ENCODE results near the gene LILRB3.
"Not testable (repeated sequence)": the region's sequence is repeated elsewhere in the genome, so short reads cannot be mapped to it uniquely, and the experiment has no call there.

The LILRB3 gene

GRCh38 chr19:54222474-54223276 is at the start of gene LILRB3:
LILRB3 (minus strand) TSS chr19:54223007; CDS start chr19:54222976, 31 bp downstream.
- not testable (repeated sequence) for DNase-seq (ENCODE audit: low read depth in 2 of 2); H3K4me3 ChIP-seq (replicated peaks in 1 of 2; ENCODE audit: low read depth in 2 of 2, low read length in 2 of 2)

DNA sequence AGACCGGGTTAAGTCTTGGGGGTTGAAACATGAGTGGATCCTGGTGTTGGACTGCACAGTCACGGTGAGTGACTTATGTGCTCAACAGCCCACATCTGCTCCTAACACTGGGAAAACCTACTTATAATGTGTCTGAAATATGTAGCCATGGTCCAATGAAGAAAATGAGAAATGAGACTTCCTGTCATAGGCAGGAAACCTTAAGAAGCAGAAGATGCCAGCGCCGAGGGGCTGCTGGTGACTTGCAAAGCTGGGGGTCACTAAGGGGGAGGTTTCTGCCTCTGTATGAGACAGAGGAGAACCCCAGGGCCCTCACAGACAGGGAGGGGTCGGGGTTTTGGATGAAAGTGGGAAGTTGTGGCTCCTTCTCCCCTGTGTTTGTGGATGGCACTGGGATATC is 49.4 kb upstream of the LILRB3 start:
- not testable (repeated sequence) for H3K4me3 ChIP-seq (replicated peaks in 1 of 2; ENCODE audit: low read depth in 2 of 2, low read length in 2 of 2); DNase-seq (ENCODE audit: low read depth in 2 of 2)

GRCh38 chr19:54271587-54271986 is 48.8 kb upstream of the LILRB3 start:
- DNase-seq (ENCODE audit: low read depth in 2 of 2); H3K4me3 ChIP-seq (replicated peaks in 1 of 2; ENCODE audit: low read depth in 2 of 2, low read length in 2 of 2): not testable (repeated sequence)

GRCh38 chr19:54271106-54271505 is 48.3 kb upstream of the LILRB3 start:
- no peak overlapping the region for H3K4me3 ChIP-seq (replicated peaks in 1 of 2; ENCODE audit: low read depth in 2 of 2, low read length in 2 of 2)
- no peak for DNase-seq (ENCODE audit: low read depth in 2 of 2)
- TF ChIP-seq, protein P1, sequence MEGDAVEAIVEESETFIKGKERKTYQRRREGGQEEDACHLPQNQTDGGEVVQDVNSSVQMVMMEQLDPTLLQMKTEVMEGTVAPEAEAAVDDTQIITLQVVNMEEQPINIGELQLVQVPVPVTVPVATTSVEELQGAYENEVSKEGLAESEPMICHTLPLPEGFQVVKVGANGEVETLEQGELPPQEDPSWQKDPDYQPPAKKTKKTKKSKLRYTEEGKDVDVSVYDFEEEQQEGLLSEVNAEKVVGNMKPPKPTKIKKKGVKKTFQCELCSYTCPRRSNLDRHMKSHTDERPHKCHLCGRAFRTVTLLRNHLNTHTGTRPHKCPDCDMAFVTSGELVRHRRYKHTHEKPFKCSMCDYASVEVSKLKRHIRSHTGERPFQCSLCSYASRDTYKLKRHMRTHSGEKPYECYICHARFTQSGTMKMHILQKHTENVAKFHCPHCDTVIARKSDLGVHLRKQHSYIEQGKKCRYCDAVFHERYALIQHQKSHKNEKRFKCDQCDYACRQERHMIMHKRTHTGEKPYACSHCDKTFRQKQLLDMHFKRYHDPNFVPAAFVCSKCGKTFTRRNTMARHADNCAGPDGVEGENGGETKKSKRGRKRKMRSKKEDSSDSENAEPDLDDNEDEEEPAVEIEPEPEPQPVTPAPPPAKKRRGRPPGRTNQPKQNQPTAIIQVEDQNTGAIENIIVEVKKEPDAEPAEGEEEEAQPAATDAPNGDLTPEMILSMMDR (IDR thresholded peaks at IDR 0.05; ENCODE audit: low read depth, low read length) = no peak

DNA sequence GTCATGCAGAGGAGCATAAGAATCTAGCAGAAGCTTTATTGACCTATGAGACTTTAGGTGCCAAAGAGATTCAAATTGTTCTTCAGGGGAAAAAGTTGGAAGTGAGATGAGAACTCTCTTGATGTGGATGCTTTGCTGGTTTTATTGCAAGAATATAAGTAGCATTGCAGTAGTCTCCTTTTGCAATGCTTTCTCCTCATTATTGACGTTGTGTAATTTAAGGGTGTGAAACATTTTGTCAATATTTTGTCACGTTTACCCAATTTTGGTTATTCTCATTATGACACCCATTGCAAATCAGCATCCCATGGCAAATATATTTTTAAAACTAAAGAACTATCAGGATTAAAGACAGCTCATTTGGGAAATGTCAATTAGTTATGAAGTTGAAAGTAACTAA is 46.1 kb upstream of the LILRB3 start:
- TF ChIP-seq, protein P1 (IDR thresholded peaks at IDR 0.05; ENCODE audit: low read depth, low read length) = no peak
- no peak for DNase-seq (ENCODE audit: low read depth in 2 of 2)
- H3K4me3 ChIP-seq (replicated peaks in 1 of 2; ENCODE audit: low read depth in 2 of 2, low read length in 2 of 2) = no peak overlapping the region

DNA sequence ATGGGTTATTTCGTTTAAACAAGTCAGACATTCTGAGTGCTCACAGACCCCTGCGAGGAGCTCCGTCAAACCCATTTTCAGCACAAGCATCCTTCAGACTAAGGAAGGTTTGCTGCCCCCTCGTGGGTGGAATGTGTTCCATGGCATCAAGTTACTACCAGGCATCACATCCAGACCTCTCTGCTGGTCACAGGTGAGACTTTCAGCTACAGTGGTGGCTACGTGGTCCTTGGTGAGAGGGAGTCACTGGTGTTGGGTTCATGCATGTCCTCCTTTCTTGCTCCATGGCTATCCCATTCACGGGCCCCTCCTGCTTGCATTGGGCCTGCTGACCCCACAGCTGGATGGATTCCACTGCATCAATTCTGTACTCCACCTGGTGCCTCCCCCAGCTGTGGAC is 43.3 kb upstream of the LILRB3 start:
- H3K4me3 ChIP-seq (replicated peaks in 1 of 2; ENCODE audit: low read depth in 2 of 2, low read length in 2 of 2) = no peak overlapping the region
- TF ChIP-seq, protein P1 (IDR thresholded peaks at IDR 0.05; ENCODE audit: low read depth, low read length) = peak; percentile 73
- DNase-seq (ENCODE audit: low read depth in 2 of 2) = peak; percentile 76 to 78

DNA sequence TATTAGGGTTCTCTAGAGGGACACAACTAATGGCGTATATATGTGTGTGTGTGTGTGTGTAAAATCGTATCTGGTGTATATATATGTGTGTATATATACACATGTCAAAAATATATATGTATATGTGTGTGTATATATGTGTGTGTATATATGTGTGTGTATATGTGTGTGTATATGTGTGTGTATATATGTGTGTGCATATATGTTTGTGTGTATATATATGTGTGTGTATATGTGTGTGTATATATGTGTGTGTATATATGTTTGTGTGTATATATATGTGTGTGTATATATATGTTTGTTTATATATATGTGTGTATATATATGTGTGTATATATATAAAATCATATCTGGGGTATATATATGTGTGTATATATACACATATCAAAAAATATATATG is 39.7 kb upstream of the LILRB3 start:
- no peak for DNase-seq (ENCODE audit: low read depth in 2 of 2)
- H3K4me3 ChIP-seq (replicated peaks in 1 of 2; ENCODE audit: low read depth in 2 of 2, low read length in 2 of 2) = no peak overlapping the region
- TF ChIP-seq, protein P1 (IDR thresholded peaks at IDR 0.05; ENCODE audit: low read depth, low read length) = no peak

- no peak overlapping the region for H3K4me3 ChIP-seq (replicated peaks in 1 of 2; ENCODE audit: low read depth in 2 of 2, low read length in 2 of 2)
- TF ChIP-seq, protein P1 (IDR thresholded peaks at IDR 0.05; ENCODE audit: low read depth, low read length) = no peak
- no peak for DNase-seq (ENCODE audit: low read depth in 2 of 2)
These were observed 39.3 kb upstream of the LILRB3 start for GRCh38 chr19:54262066-54262465.

Measured in cardiac fibroblast (primary cell).